KMS-11 (cell line): Measurements from ENCODE around the gene PRKRA.

Source experiments
- H2AFZ ChIP-seq: fragments of 200-600 bp; sonication (generic); 2 replicates; pipeline ENCODE4 v1.6.1; 2016; ENCODE audit warnings: antibody characterized with exemption, mixed run types, low read depth
- H3K27ac ChIP-seq: fragments of 200-600 bp; sonication (generic); 2 replicates; pipeline ENCODE4 v1.6.1; 2016; ENCODE audit warnings: mild to moderate bottlenecking, mixed run types
- H3K27me3 ChIP-seq: fragments of 200-600 bp; sonication (generic); 2 replicates; pipeline ENCODE4 v1.6.1; 2017; ENCODE audit warnings: mild to moderate bottlenecking, low read depth, mixed run types, moderate library complexity; ENCODE audit not compliant: insufficient read depth
- H3K36me3 ChIP-seq: fragments of 200-600 bp; sonication (generic); 2 replicates; pipeline ENCODE4 v1.6.1; 2017; ENCODE audit warnings: mild to moderate bottlenecking, mixed run types; ENCODE audit not compliant: insufficient read depth
- H3K4me1 ChIP-seq: fragments of 200-600 bp; sonication (generic); 2 replicates; pipeline ENCODE4 v1.6.1; 2016; ENCODE audit warnings: mild to moderate bottlenecking, low read depth, mixed run types; ENCODE audit not compliant: poor library complexity, severe bottlenecking
- H3K4me2 ChIP-seq: fragments of 200-600 bp; sonication (generic); 2 replicates; pipeline ENCODE4 v1.7.0; 2016; ENCODE audit warnings: mild to moderate bottlenecking, mixed run types
- H3K4me3 ChIP-seq: fragments of 200-600 bp; sonication (generic); IDR thresholded peaks from 2 replicates; pipeline ENCODE4 v1.6.1; 2017; ENCODE audit warnings: low read depth, low read length, mixed read lengths; ENCODE audit not compliant: insufficient read depth
- H3K79me2 ChIP-seq: fragments of 200-600 bp; sonication (generic); 2 replicates; pipeline ENCODE4 v1.6.1; 2016; ENCODE audit warnings: low read depth, mixed run types; ENCODE audit not compliant: insufficient read depth
- H3K9ac ChIP-seq: fragments of 200-600 bp; sonication (generic); 2 replicates; pipeline ENCODE4 v1.6.1; 2016; ENCODE audit warnings: mild to moderate bottlenecking, mixed run types
- H4K20me1 ChIP-seq: fragments of 200-600 bp; sonication (generic); 2 replicates; pipeline ENCODE4 v1.6.1; 2016; ENCODE audit warnings: mild to moderate bottlenecking, mixed run types; ENCODE audit not compliant: insufficient read depth
- CTCF ChIP-seq: fragments of 200-600 bp; sonication (generic); conservative IDR thresholded peaks from 2 replicates; pipeline ENCODE4 v1.6.1; 2017; ENCODE audit warnings: low read depth, mild to moderate bottlenecking, antibody characterized with exemption, low read length, moderate library complexity, mixed read lengths

PRKRA gene

DNA sequence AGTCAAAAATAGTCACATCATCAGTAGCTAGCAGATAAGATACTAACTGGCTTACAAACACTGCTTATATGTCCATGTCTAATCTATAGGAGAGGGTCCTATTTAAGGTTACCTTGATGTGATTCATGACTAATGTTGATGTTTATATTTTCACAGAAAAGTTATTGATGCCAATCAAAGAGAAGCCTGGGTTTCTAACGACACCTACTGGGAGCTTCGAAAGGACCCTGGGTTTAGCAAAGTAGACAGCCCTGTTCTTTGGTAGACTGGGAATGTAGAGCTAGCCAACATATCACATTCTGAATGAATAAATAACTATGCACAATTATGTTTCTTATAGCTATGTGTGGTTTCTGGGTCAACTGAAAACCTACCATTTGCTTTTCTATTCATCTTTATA, 55.7 kb downstream of the PRKRA start:
- Histone ChIP-seq H3K27me3 (no peaks in the 10 kb centered on the region), H3K4me2 (no peak overlapping the region), H3K79me2 (no peaks in the 10 kb centered on the region), H2AFZ (no peak overlapping the region), H3K4me1 (peaks cover 22% of the 10 kb centered on the region), H4K20me1 (no peaks in the 10 kb centered on the region), H3K27ac (no peak overlapping the region), H3K36me3 (no peaks in the 10 kb centered on the region), H3K9ac (no peak overlapping the region), H3K4me3 (no peak overlapping the region)
- no peak for TF ChIP-seq CTCF

DNA sequence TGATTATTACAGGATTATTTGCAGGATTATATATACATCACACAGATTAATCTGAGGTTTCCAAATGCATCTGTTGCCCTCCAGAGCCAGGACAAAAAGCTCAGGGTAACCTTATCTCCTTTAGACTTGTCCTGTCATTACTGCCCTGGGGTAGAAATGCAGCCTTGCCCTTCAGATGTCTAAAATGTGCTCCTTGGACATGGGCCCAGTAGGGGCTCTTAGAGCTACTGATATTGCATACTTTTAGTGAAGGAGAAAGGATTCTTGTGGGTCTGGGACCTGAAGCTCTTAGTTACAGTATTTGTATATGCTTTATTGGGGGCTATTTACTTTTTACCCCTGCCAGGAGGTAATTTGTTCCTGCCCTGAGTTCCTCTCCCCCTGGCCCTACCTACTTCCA, 56.1 kb downstream of the PRKRA start:
- TF ChIP-seq CTCF = no peak
- H3K4me3 ChIP-seq = no peak overlapping the region
- no peaks in the 10 kb centered on the region for H3K27me3 ChIP-seq
- H3K4me2 ChIP-seq = no peak overlapping the region
- no peaks in the 10 kb centered on the region for H3K79me2 ChIP-seq
- no peak overlapping the region for H3K27ac ChIP-seq
- no peak overlapping the region for H3K9ac ChIP-seq
- H2AFZ ChIP-seq = no peak overlapping the region
- no peaks in the 10 kb centered on the region for H4K20me1 ChIP-seq
- no peaks in the 10 kb centered on the region for H3K36me3 ChIP-seq
- H3K4me1 ChIP-seq = peaks cover 22% of the 10 kb centered on the region

DNA sequence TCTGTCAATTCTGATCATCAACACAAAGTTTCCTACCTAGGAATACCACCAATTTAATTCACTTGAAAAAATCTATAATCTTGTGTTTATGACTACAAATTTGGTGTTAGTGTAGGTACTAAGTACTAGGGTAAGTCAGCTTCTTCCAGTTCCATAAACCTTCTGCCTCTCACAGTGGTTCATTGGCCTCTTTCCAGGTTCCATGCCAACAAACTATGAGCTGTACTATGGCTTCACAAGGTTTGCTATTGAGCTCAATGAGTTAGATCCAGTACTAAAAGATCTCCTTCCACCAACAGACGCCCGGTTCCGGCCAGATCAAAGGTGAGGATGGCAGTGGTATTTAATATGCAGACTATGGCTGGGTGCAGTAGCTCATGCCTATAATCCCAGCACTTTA, 58.8 kb downstream of the PRKRA start:
- no peaks in the 10 kb centered on the region for H4K20me1 ChIP-seq
- no peak overlapping the region for H3K27ac ChIP-seq
- H3K9ac ChIP-seq = no peak overlapping the region
- H2AFZ ChIP-seq = no peak overlapping the region
- TF ChIP-seq CTCF = no peak
- H3K27me3 ChIP-seq = no peaks in the 10 kb centered on the region
- no peak overlapping the region for H3K4me2 ChIP-seq
- H3K4me1 ChIP-seq = peaks cover 14% of the 10 kb centered on the region
- no peaks in the 10 kb centered on the region for H3K36me3 ChIP-seq
- H3K79me2 ChIP-seq = no peaks in the 10 kb centered on the region
- H3K4me3 ChIP-seq = no peak overlapping the region

DNA sequence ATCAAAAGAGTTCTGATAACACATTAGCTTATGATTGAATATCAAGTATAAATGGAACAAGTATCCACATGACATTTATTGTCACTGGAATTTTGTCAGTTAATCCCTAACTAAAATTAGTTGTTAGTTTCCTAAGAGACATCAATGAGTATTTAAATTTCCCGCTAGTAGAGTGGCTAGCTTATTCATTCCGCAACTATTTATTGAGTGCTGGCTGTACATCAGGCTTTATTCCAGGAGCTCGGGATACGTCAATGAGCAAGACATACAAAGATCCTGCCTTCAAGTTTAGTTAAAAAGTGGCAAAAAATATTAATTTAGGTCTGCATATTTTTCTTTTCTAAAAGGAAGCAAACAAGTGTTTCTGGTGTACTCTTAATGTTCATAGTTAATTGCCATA, 59.3 kb downstream of the PRKRA start:
- Histone ChIP-seq H3K4me1 (peaks cover 9% of the 10 kb centered on the region), H2AFZ (no peak overlapping the region), H3K79me2 (no peaks in the 10 kb centered on the region), H3K27ac (no peak overlapping the region), H3K4me3 (no peak overlapping the region), H3K9ac (no peak overlapping the region), H3K4me2 (no peak overlapping the region), H3K27me3 (no peaks in the 10 kb centered on the region), H3K36me3 (no peaks in the 10 kb centered on the region), H4K20me1 (no peaks in the 10 kb centered on the region)
- TF ChIP-seq CTCF = no peak

- Histone ChIP-seq H3K4me3 (no peak overlapping the region), H3K27me3 (no peaks in the 10 kb centered on the region), H3K79me2 (no peaks in the 10 kb centered on the region), H3K4me2 (no peak overlapping the region), H3K27ac (no peak overlapping the region), H3K36me3 (no peaks in the 10 kb centered on the region), H3K9ac (no peak overlapping the region), H3K4me1 (peaks cover 14% of the 10 kb centered on the region), H2AFZ (no peak overlapping the region), H4K20me1 (no peaks in the 10 kb centered on the region)
- TF ChIP-seq CTCF = no peak
These were observed 62.7 kb downstream of the PRKRA start for GRCh38 chr2:178388287-178388686.
